Measurements from ENCODE around the gene TRIM28.
"Not testable (repeated sequence)": the region's sequence is repeated elsewhere in the genome, so short reads cannot be mapped to it uniquely, and the experiment has no call there.

Gene TRIM28

DNA sequence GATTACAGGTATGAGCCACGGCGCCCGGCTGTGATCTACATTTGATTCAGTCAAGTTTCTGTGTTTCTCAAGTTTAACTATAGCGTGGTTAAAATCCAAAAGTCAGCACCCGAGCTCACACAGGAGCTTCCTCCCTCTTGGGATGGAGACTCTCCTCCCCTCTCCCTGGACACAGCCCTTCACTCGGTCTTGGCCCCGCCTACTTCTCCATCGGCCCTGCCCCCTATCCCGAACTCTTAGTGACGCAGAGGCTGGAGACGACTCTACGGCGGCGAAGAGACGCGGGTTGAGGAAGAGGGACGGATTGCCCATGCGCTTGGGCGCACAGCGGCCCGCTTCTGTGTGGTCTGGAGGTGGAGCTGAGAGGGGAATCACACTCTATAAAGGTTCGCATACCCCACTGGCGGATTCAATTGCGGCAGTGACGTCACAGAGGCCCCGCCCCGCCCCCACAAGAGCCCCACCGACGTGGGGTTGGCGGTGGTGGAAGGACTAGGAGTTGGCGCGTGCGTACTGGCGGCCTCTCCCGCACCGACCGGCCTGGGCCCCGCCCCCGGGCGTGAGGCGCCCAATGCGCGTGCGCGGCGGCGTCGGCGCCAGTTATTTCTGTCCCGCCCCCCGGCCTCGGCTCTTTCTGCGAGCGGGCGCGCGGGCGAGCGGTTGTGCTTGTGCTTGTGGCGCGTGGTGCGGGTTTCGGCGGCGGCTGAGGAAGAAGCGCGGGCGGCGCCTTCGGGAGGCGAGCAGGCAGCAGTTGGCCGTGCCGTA is at the start of gene TRIM28:
Gene TRIM28, plus strand, starts transcription at position 239 of the 765 bp plus-strand sequence. CDS start 694 bp downstream, outside the sequence.
- DNase-seq: peak; percentile 100

DNA sequence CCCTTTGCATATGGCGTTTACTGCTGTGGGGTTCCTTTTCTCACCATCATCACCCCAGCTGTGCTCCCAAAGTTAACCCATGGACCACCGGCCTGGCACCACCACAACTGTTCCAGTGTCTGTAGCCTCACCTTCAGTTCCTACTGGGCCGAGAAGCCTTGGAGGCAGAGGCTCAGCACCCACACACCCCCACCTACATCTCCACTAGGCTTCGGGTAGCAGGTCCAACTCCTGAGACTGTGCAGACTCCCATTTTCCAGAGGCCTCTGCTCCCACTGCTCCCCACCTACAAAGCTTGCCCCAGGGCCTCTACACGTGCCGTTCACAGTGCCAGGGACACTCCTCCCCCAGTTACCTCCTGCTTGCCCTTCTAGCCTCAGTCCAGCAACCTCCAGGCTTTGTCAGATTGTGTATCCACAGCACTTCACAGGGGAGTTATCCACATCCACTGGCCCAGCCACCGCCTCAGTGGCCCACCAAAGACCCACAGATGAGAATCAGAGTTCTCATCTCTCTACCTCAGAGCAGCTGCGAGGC is 46.2 kb upstream of the TRIM28 start:
- DNase-seq: no peak

DNA sequence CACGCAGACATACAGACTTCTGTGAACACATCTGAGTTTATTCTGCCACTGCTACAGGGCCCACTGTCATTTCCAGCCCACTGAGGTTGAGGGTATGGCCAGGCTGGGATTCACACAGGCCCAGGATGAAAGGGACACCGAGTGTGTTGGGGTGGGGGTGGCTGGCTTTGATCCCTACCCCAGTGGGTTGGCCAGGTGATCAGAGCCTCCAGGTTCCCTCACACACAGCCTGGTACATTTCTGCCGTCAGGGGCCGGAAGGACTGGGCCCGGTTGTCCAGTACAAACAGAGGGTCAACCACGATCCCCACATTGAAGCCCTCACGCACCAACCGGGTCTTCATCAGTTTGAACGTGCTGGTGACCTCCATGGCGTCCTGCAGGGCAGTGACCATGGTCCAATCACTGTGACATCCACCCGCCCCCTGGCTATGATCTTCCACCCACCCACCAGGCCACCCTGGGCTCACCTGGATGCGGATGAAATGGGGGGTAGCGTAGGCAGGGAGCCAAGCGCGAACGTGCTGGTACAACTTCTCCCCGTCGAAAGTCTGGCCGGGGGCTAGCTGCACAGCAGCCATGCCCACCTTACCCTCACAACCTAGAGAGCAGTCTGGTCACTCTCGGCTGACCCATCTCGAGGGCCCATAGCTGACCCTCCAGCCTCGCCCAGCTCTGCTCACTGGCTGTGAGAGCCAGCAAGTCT is 45.4 kb upstream of the TRIM28 start:
- DNase-seq: no peak

DNA sequence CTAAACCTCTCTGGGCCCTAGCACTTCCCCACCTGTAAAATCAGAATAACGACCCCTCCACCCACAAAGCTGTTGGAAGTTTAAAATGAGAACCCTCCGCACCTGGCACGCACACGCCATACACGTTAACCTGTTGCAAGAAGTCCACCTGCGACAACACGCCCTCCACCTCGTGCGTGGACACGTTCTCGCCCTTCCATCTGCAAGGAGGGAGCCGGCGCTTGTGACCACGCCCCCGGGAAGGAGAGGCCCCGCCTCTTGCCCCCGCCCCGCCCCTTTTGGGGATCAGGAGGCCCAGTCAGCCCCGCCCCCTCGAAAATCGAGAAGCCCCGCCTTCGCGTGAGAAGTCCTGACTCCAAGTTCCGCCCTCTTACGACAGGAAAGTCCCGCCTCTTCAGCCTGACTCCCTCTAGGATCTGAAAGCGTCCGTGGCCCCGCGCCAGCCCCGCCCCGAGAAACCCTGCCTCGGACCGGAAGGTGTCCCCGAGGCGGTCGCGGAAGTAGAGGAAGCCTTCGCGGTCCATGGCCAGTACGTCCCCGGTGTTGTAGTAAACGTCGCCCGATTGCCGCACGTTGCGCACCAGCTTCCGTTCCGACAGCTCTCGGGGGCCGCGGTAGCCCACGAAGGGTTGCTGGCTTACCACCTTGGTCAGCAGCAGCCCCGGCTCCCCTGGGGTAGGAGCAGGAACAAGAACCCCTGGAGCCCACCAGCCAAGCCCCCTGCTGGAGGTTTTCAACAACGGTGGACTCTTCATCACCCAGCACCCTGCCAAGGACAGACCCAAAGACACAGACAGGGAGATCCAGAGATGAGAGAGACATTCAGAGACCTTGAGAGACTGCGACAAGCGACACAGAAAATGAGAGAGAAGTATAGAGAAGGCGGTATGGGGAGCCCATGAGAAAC is 44.6 kb upstream of the TRIM28 start:
- peak; percentile 98 for DNase-seq

GRCh38 chr19:58500242-58500641 is 43.6 kb upstream of the TRIM28 start:
- DNase-seq: no peak

DNA sequence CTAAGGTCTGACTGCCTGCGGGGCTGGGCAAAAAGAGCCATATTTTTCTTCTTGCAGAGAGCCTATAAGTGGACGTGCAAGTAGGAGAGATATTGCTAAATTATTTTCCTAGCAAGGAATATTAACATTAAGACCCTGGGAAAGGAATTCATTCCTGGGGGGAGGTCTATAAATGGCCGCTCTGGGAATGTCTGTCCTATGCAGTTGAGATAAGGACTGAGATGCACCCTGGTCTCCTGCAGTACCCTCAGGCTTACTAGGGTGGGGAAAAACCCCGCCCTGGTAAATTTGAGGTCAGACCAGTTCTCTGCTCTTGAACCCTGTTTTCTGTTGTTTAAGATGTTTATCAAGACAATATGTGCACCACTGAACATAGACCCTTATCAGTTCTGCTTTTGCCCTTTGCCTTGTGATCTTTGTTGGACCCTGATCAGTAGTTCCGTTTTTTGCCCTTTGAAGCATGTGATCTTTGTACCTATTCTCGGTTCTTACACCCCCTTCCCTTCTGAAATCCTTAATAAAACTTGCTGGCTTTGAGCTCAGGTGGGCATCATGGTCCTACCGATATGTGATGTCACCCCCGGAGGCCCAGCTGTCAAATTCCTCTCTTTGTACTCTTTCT is 36.2 kb upstream of the TRIM28 start:
- not testable (repeated sequence) for DNase-seq

GRCh38 chr19:58509731-58510083 is 34.2 kb upstream of the TRIM28 start:
- no peak for DNase-seq

GRCh38 chr19:58510084-58510862 is 33.6 kb upstream of the TRIM28 start:
- no peak for DNase-seq

DNA sequence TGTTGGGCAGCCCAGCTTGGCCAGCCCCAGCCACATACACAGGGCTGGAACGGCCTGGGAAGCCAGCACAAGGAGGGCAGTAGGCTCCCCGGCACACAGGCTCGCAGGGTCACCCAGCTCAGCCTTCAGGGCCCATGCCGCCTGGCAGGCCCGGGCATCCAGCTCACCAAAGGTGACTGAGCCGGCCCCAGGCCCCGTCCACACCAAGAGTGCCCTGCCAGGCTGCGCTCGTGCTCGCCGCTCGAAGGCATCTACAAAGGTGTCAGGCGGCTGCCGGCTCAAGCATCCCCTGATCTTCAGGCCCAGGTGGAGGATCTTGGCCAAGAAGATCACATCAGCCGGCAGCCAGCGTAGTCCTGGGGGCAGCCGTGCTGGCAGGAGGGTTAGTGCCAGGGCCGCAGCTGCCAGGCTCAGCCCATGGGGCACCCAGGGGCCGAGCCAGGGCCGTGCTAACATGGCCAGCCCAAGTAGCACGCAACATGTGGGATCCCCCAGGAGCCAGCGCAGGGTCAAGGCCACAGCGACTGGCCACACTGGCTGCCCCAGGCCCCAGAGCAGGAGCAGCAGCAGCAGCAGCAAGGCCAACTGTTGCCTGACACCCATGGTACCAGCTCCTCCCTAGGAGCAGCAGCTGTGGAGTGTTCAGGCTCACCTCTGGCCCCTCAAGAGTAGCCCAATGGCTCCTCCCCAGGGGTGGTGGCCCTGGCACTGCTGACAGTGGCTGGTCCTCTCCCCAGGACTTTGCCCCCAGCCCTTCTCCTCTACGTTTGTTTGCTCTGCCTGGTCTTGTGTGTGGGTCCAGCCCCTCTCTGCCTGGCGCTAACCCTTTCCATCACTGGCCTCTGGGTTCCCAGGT is 32.3 kb upstream of the TRIM28 start, which contains the start of gene SLC27A5:
Gene SLC27A5, minus strand, starts transcription at position 640 of the 856 bp plus-strand sequence. Its CDS starts 37 bp downstream, at position 603.
- DNase-seq: no peak

- no peak for DNase-seq
Measured at GRCh38 chr19:58513213-58513693, 30.6 kb upstream of the TRIM28 start.

DNA sequence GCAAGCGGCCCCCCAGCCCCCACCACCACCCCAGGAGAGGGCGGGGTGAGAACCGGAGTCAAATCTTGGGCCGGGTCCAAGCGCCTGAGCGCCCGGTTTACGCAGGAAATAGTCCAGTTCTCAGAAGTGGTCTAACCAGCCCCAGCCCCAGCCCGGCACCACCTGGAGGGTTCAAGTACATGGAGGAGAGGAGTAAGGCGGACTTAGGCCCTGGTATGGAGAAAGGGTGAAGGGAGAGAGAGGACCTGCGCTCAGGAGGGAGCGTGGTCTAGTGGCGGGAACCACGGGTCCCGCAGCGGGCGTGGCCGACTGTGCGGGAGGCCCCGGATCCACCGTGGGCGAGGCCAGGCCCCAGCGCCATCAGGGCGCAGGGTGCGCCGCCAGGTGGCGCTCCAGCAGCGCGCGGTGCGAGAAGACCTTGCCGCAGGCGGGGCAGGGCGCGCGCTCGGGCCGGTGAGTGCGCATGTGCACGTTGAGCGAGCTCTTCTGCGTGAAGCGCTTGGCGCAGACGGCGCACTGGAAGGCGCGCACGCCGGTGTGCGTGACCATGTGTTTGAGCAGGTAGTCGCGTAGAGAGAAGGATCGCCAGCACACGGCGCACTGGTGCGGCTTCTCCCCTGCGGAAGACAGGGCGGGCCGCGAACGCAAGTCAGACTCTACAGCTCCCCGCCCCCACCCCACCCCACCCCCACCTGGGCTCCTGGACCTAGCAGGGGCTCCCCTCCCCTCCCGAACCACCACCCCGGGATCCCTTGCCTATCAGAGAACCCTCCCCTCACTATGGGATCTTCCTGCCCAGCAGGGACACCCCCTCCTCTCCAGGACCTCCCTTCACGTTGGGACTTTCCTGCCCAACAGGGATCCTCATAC is 29.9 kb upstream of the TRIM28 start:
- peak; percentile 93 for DNase-seq

GRCh38 chr19:58514564-58515022 is 29.3 kb upstream of the TRIM28 start:
- DNase-seq: no peak

- DNase-seq: no peak
Measured at GRCh38 chr19:58515259-58515658, 28.6 kb upstream of the TRIM28 start.

GRCh38 chr19:58516246-58516836 is 27.5 kb upstream of the TRIM28 start:
- no peak for DNase-seq

DNA sequence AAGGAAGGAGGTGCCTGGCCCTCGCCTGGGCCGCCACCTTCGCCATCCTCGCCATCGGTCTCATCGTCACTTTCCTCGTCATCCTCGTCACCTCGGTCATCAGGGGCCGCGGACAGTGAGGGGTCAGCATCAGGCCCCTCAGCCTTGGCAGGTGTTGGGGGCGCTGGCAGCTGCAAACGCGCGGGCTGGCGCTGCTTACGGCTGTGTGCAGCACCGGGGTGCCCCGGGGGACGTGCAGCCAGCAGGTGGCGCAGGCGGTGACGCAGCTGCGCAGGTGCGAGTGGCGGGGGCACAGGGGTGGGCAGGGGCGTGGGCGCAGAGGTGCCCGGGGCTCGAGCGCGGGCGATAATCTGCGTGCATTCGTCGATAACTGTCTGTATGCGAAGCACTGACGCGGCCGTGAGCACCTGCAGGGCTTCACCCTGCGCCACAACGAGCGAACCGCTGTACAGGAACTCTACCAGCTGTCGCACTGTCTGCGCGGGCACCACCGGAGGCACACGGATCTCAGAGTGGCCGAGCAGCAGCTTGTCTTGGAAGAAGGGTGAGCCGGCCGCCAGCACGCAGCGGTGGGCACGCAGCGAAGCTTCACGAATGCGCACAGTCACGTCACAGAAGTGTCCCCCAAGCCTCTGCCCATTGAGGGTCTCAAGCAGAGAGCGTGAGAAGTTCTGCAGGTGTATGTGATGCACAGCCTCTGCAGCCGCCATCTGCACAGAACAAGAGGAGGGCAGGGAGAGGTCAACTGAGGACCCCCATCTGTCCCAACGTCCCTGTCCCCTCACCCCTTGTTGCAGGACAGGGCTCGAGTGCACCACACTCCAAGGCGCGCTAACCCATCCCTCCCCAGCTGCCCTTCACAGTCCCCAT is 26.7 kb upstream of the TRIM28 start:
- no peak for DNase-seq

DNA sequence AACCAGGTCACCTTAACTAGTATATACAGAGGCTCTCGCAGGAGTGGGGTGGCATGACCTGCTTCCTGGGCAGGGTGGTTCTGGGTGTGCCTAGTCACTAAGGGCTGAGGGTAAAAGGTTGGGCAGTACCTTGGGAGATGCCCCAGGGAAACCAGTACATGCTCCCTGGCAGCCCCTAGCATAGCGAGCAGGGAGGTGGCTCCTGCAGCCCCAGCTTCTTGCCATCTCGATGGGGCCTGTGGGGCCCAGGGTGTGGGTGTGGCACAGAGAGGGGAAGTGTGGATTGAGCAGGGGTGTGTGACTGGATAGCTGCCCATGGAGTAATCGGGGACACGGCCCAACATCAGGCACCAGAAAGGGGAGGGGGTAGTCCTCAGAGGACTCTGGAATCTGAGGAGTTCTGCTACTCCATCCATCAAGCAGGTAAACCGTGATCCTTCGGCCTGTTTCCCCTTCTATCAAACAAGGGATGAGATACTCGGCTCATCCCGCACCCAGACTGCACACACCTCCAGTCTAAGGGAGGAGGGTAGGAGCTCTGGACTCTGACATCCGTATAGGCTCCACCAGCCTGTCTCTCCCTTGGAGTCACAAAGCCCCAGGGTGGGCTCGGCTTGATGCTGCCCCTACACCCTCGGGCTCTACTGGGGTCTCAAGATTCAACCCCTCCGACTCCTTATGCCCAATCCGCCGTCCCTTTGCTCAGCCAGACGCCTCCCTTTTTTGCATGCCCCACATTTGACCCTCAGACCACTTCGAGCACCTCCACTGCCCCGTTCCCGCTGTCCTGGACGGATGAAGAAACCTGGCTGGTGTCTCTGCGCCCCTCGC is 25.4 kb upstream of the TRIM28 start:
- DNase-seq: no peak

GRCh38 chr19:58519087-58519354 is 24.8 kb upstream of the TRIM28 start:
- DNase-seq: peak; percentile 60
